Endothelial cell of umbilical vein (primary cell): ENCODE results near the gene RNF157. TPM values are rescaled to one million over a fixed set of nuclear protein-coding genes. Genes with fewer than 3 reads are reported as not detected.
A peak's percentile ranks its signal among the peaks of the same experiment; 100 is the strongest.

Experiments used
- BruUV-seq: library from RNA; stranded (reverse); fragments of 400-500 nt; replicated peaks from 2 replicates; lab custom pipeline; 2021; lab: Mats Ljungman, UMichigan
- CTCF ChIA-PET: fragments of 300-600, 350-600 bp; sonication (Branson Sonifier 250); formaldehyde crosslinking; loops from one replicate; lab custom pipeline; 2021; ENCODE audit warnings: antibody characterized with exemption, inconsistent platforms; lab: Charles Lee
- POLR2A ChIA-PET: fragments of 300-600, 350-600 bp; sonication (Branson Sonifier 250); formaldehyde crosslinking; loops from one replicate; lab custom pipeline; 2021; ENCODE audit warnings: antibody characterized with exemption, inconsistent platforms; lab: Charles Lee
- DNase-seq: peaks from one replicate; pipeline ENCODE4 v3.0.0-alpha.2; 2011; ENCODE audit warnings: low read depth, low spot score
- FAIRE-seq: peaks from 2 replicates; lab custom pipeline; 2011; peaks lifted over from hg19 to GRCh38; lab: Jason Lieb, UNC
- H2AFZ ChIP-seq: 2 replicates; pipeline ENCODE4 v1.6.0; 2012; ENCODE audit warnings: low read depth, low read length, control low read depth, inconsistent platforms
- H3K27ac ChIP-seq: 2 replicates; pipeline ENCODE4 v1.5.1; 2011; ENCODE audit warnings: low read depth, mild to moderate bottlenecking, control low read depth, low read length, moderate library complexity; ENCODE audit not compliant: insufficient read depth
- H3K27me3 ChIP-seq, 2 experiments: 2 replicates each; pipeline versions ENCODE4 v1.6.0 to v1.6.1; 2011; ENCODE audit warnings: low read length in 2 of 2, mixed read lengths in 1 of 2; ENCODE audit not compliant: control insufficient read depth in 2 of 2, insufficient read depth in 2 of 2
- H3K36me3 ChIP-seq, 2 experiments: 2 replicates in 1 of 2; 3 replicates in 1 of 2; pipeline ENCODE4 v1.5.1; 2011; ENCODE audit warnings: low read length in 2 of 2, mild to moderate bottlenecking in 1 of 2, moderate library complexity in 1 of 2; ENCODE audit not compliant: control insufficient read depth in 2 of 2, insufficient read depth in 2 of 2; ENCODE audit errors: extremely low read depth in 1 of 2
- H3K4me1 ChIP-seq: 3 replicates; pipeline ENCODE4 v1.5.1; 2011; ENCODE audit warnings: mild to moderate bottlenecking, low read length; ENCODE audit not compliant: control insufficient read depth, insufficient read depth; ENCODE audit errors: extremely low read depth
- H3K4me2 ChIP-seq: 2 replicates; pipeline ENCODE4 v1.6.1; 2011; ENCODE audit warnings: low read length, control low read depth, mixed read lengths; ENCODE audit not compliant: insufficient read depth
- H3K4me3 ChIP-seq, 3 experiments: fragments of 200-600 bp in 1 of 3; sonication (generic), shearing (Covaris generic) in 1 of 3; replicated peaks in 1 of 3; 2 replicates each; pipeline ENCODE4 v1.5.1; 2011 to 2016; ENCODE audit warnings: control low read depth in 3 of 3, low read length in 3 of 3, mild to moderate bottlenecking in 2 of 3, inconsistent platforms in 1 of 3, low read depth in 1 of 3, moderate library complexity in 1 of 3; ENCODE audit not compliant: insufficient read depth in 1 of 3
- H3K79me2 ChIP-seq: 2 replicates; pipeline ENCODE4 v1.6.0; 2012; ENCODE audit warnings: low read length, inconsistent platforms; ENCODE audit not compliant: control insufficient read depth, insufficient read depth
- H3K9ac ChIP-seq: replicated peaks from 2 replicates; pipeline ENCODE3; 2011; ENCODE audit warnings: low read length, control low read depth; ENCODE audit not compliant: insufficient read depth; ENCODE audit errors: extremely low read depth
- H3K9me1 ChIP-seq: replicated peaks from 3 replicates; pipeline ENCODE4 v1.6.0; 2011; ENCODE audit warnings: mild to moderate bottlenecking, low read length; ENCODE audit not compliant: control insufficient read depth, insufficient read depth; ENCODE audit errors: extremely low read depth
- H3K9me3 ChIP-seq: replicated peaks from 2 replicates; pipeline ENCODE4 v1.5.1; 2012; ENCODE audit warnings: low read length, inconsistent platforms; ENCODE audit not compliant: control insufficient read depth, insufficient read depth
- H4K20me1 ChIP-seq: replicated peaks from 2 replicates; pipeline ENCODE3; 2011; ENCODE audit warnings: mild to moderate bottlenecking, low read length; ENCODE audit not compliant: control insufficient read depth, insufficient read depth; ENCODE audit errors: extremely low read depth
- CTCF ChIP-seq, 2 donors: IDR thresholded peaks; 1 replicate in 1 of 2; 2 replicates in 1 of 2; pipeline ENCODE4 v1.5.1; 2011; ENCODE audit warnings: low read length in 2 of 2, mild to moderate bottlenecking in 2 of 2, moderate library complexity in 2 of 2, control low read depth in 1 of 2, inconsistent platforms in 1 of 2, low read depth in 1 of 2; ENCODE audit not compliant: insufficient read depth in 1 of 2; ENCODE audit errors: extremely low read depth in 1 of 2
- EZH2 ChIP-seq: IDR thresholded peaks from 2 replicates; pipeline ENCODE4 v1.6.1; 2012; ENCODE audit warnings: borderline replicate concordance, low read depth, mild to moderate bottlenecking, moderate library complexity, low read length, inconsistent platforms; ENCODE audit not compliant: severe bottlenecking
- FOS ChIP-seq: IDR thresholded peaks from 2 replicates; pipeline ENCODE4 v1.6.1; 2011; ENCODE audit warnings: mild to moderate bottlenecking, low read length, moderate library complexity, borderline replicate concordance; ENCODE audit not compliant: insufficient read depth
- GATA2 ChIP-seq: IDR thresholded peaks from 2 replicates; pipeline ENCODE4 v1.7.0; 2011; ENCODE audit warnings: low read depth, mild to moderate bottlenecking, moderate library complexity, mixed read lengths, low read length; ENCODE audit not compliant: insufficient read length, insufficient read depth
- JUN ChIP-seq: IDR thresholded peaks from 2 replicates; pipeline ENCODE4 v1.6.1; 2011; ENCODE audit warnings: borderline replicate concordance, low read depth; ENCODE audit not compliant: insufficient read length, insufficient read depth
- MAX ChIP-seq: IDR thresholded peaks from 2 replicates; pipeline ENCODE4 v1.6.1; 2011; ENCODE audit not compliant: insufficient read depth, insufficient read length
- MYC ChIP-seq: IDR thresholded peaks from one replicate; pipeline ENCODE4 v1.6.1; 2011; ENCODE audit warnings: mild to moderate bottlenecking, low read depth, low read length
- POLR2A ChIP-seq: IDR thresholded peaks from 2 replicates; pipeline ENCODE4 v1.6.1; 2012; ENCODE audit warnings: low read depth, mild to moderate bottlenecking, control low read depth, low read length
- POLR2AphosphoS5 ChIP-seq: IDR thresholded peaks from 2 replicates; pipeline ENCODE4 v1.6.1; 2012; ENCODE audit warnings: low read depth, mild to moderate bottlenecking, control low read depth, low read length, moderate library complexity; ENCODE audit not compliant: insufficient read depth
- dilution Hi-C: fragments of 300-500 bp; cut with MboI; formaldehyde crosslinking; loops from one replicate; pipeline ENCODE4 v1.15.0; 2019; ENCODE audit warnings: low sequenced_read_pairs; ENCODE audit not compliant: extremely low pct_ligation_motif_present
- intact Hi-C: fragments of 100-400 bp; cut with micrococcal nuclease; formaldehyde crosslinking; loops from one replicate; pipeline ENCODE4 v1.10.0; 2022
- polyA plus RNA-seq, 4 experiments: library from polyadenylated mRNA; depleted of rRNA in 3 of 4; stranded (reverse) in 3 of 4; unstranded in 1 of 4; fragments of >200 nt; gene quantifications; 2 replicates each; pipeline versions ENCODE4 v1.2.1 to v1.2.3, GENCODE V29; 2011 to 2012; ENCODE audit warnings: missing spikeins in 1 of 4
- total RNA-seq: library from RNA; stranded (reverse); gene quantifications from 2 replicates; pipeline ENCODE4 v1.2.3, GENCODE V29; 2021

RNF157 gene
- total and polyA plus RNA-seq, 2 donors (not counting 3 experiments of a cell fraction or from before 2014, with no cell fraction given) = 0.07 to 0.86 TPM

- CTCF ChIA-PET = interaction anchor here (1.2 to 1.7 kb wide), 5 partner anchors 15 to 140 kb away, joined by 4 to 10 read pairs (median 5); no protein-coding TSS in a partner anchor
- dilution Hi-C loops = no loop called here
- peak; percentile 41 for DNase-seq
Measured at GRCh38 chr17:76262732-76263344, 22.5 kb upstream of the RNF157 start.

More at GRCh38 chr17:76262732-76263344, 22.5 kb upstream of the RNF157 start:
- TF ChIP-seq JUN (no peak), GATA2 (no peak), POLR2A (no peak), POLR2AphosphoS5 (no peak), MAX (no peak), FOS (no peak), EZH2 (no peak), CTCF (IDR thresholded peaks at IDR 0.05; ENCODE audit: extremely low read depth in 1 of 2, insufficient read depth in 1 of 2, low read depth in 1 of 2, low read length in 2 of 2) (no peak), MYC (no peak)
- no TSS peak for BruUV-seq
- intact Hi-C loops = loop anchor here (5.0 kb wide), 1 partner anchor 141 kb away; no protein-coding TSS in a partner anchor
- FAIRE-seq = peak; percentile 55
- Histone ChIP-seq H3K4me2 (peak overlapping the region; percentile 28), H3K36me3 (no peaks in the 10 kb centered on the region), H2AFZ (peak overlapping the region; percentile 78), H3K9me1 (no peaks in the 10 kb centered on the region), H3K27me3 (no peaks in the 10 kb centered on the region), H3K9me3 (no peaks in the 10 kb centered on the region), H3K79me2 (peaks cover 22% of the 10 kb centered on the region), H3K9ac (peak overlapping the region; percentile 7), H3K27ac (peak overlapping the region; percentile 95), H3K4me1 (peaks cover 50% of the 10 kb centered on the region), H3K4me3 (no peak overlapping the region), H4K20me1 (no peaks in the 10 kb centered on the region)
- POLR2A ChIA-PET = interaction anchor here (1.2 to 1.3 kb wide), 2 partner anchors 17 to 22 kb away, joined by 3 read pairs; partner anchors contain the start of gene RNF157
